Ishikawa (cell line): Measurements from ENCODE around the gene TUBGCP2.

ENCODE experiments used
- CEBPB ChIP-seq: IDR thresholded peaks from 2 replicates; pipeline ENCODE4 v1.6.1; 2012
- CREB1 ChIP-seq: IDR thresholded peaks from 2 replicates; pipeline ENCODE4 v1.6.1; 2012; ENCODE audit warnings: low read depth
- EGR1 ChIP-seq: IDR thresholded peaks from 2 replicates; pipeline ENCODE4 v1.6.1; 2012
- EP300 ChIP-seq: IDR thresholded peaks from 2 replicates; pipeline ENCODE4 v1.6.1; 2012; ENCODE audit warnings: borderline replicate concordance
- FOXM1 ChIP-seq: IDR thresholded peaks from 2 replicates; pipeline ENCODE4 v1.6.1; 2012; ENCODE audit warnings: low read depth, borderline replicate concordance
- MAX ChIP-seq: IDR thresholded peaks from 2 replicates; pipeline ENCODE4 v1.6.1; 2012
- NFIC ChIP-seq: IDR thresholded peaks from 2 replicates; pipeline ENCODE4 v1.6.1; 2012
- RAD21 ChIP-seq: IDR thresholded peaks from 2 replicates; pipeline ENCODE4 v1.6.1; 2012; ENCODE audit warnings: low read depth
- REST ChIP-seq: IDR thresholded peaks from 2 replicates; pipeline ENCODE4 v1.6.1; 2012; ENCODE audit warnings: low read depth, mild to moderate bottlenecking
- TAF1 ChIP-seq: IDR thresholded peaks from 2 replicates; pipeline ENCODE4 v1.6.1; 2012; ENCODE audit warnings: low read depth, mild to moderate bottlenecking
- TCF12 ChIP-seq: IDR thresholded peaks from 2 replicates; pipeline ENCODE4 v1.6.1; 2012; ENCODE audit warnings: low read depth
- TEAD4 ChIP-seq: IDR thresholded peaks from 2 replicates; pipeline ENCODE4 v1.6.1; 2012
- USF1 ChIP-seq: IDR thresholded peaks from 2 replicates; pipeline ENCODE4 v1.6.1; 2012
- YY1 ChIP-seq: IDR thresholded peaks from 2 replicates; pipeline ENCODE4 v1.6.1; 2012; ENCODE audit warnings: low read depth
- ZBTB7A ChIP-seq: IDR thresholded peaks from 2 replicates; pipeline ENCODE4 v1.6.1; 2012; ENCODE audit warnings: low read depth

Gene TUBGCP2

GRCh38 chr10:133312769-133313145 lies 4.1 kb upstream of the TUBGCP2 start:
- TF ChIP-seq MAX = no peak
- TF ChIP-seq TEAD4 = no peak
- no peak for TF ChIP-seq EGR1
- TF ChIP-seq RAD21 = no peak
- TF ChIP-seq FOXM1 = no peak
- TF ChIP-seq USF1 = no peak
- no peak for TF ChIP-seq ZBTB7A
- TF ChIP-seq CEBPB = no peak
- TF ChIP-seq TCF12 = no peak

GRCh38 chr10:133312016-133312768 lies 3.5 kb upstream of the TUBGCP2 start:
- TF ChIP-seq CREB1 = no peak
- TF ChIP-seq TAF1 = no peak
- no peak for TF ChIP-seq USF1
- TF ChIP-seq EP300 = no peak
- TF ChIP-seq MAX = no peak
- TF ChIP-seq YY1 = no peak
- TF ChIP-seq CEBPB = no peak
- TF ChIP-seq FOXM1 = no peak
- TF ChIP-seq ZBTB7A = no peak
- TF ChIP-seq EGR1 = no peak
- no peak for TF ChIP-seq TCF12
- TF ChIP-seq TEAD4 = no peak
- no peak for TF ChIP-seq REST

- TF ChIP-seq EGR1 (no peak), ZBTB7A (no peak), YY1 (no peak), TCF12 (no peak), NFIC (no peak), USF1 (no peak), EP300 (no peak), CREB1 (no peak)
Measured at GRCh38 chr10:133311570-133311969, 2.9 kb upstream of the TUBGCP2 start.

- no peak for TF ChIP-seq NFIC
- no peak for TF ChIP-seq CREB1
- no peak for TF ChIP-seq FOXM1
- TF ChIP-seq YY1 = no peak
- TF ChIP-seq TAF1 = no peak
- TF ChIP-seq REST = no peak
- no peak for TF ChIP-seq EGR1
- TF ChIP-seq CEBPB = no peak
Measured at GRCh38 chr10:133310789-133311188, 2.1 kb upstream of the TUBGCP2 start.

- TF ChIP-seq ZBTB7A (no peak), USF1 (no peak), REST (no peak), MAX (no peak)
Measured at GRCh38 chr10:133310399-133310755, 1.7 kb upstream of the TUBGCP2 start.
